ENCODE data around the gene MGME1. TPM values are rescaled to one million over a fixed set of nuclear protein-coding genes. Genes with fewer than 3 reads are reported as not detected.
A peak's percentile ranks its signal among the peaks of the same experiment; 100 is the strongest.

The MGME1 gene
- total and polyA plus RNA-seq, 2 of the 13 experiments (the other 11 are each of a cell fraction or from before 2014, with no cell fraction given), result 36.7 to 66.6 TPM

DNA sequence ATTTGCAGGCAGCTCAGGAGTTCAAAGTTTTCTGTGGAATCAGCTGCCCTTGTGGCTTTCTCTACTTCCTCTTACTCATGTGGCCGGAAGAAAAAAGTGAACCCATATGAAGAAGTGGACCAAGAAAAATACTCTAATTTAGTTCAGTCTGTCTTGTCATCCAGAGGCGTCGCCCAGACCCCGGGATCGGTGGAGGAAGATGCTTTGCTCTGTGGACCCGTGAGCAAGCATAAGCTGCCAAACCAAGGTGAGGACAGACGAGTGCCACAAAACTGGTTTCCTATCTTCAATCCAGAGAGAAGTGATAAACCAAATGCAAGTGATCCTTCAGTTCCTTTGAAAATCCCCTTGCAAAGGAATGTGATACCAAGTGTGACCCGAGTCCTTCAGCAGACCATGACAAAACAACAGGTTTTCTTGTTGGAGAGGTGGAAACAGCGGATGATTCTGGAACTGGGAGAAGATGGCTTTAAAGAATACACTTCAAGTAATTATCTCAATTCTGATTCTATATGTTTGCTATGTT is 1.1 kb downstream of the MGME1 start (continued):
- TF ChIP-seq, protein P1, sequence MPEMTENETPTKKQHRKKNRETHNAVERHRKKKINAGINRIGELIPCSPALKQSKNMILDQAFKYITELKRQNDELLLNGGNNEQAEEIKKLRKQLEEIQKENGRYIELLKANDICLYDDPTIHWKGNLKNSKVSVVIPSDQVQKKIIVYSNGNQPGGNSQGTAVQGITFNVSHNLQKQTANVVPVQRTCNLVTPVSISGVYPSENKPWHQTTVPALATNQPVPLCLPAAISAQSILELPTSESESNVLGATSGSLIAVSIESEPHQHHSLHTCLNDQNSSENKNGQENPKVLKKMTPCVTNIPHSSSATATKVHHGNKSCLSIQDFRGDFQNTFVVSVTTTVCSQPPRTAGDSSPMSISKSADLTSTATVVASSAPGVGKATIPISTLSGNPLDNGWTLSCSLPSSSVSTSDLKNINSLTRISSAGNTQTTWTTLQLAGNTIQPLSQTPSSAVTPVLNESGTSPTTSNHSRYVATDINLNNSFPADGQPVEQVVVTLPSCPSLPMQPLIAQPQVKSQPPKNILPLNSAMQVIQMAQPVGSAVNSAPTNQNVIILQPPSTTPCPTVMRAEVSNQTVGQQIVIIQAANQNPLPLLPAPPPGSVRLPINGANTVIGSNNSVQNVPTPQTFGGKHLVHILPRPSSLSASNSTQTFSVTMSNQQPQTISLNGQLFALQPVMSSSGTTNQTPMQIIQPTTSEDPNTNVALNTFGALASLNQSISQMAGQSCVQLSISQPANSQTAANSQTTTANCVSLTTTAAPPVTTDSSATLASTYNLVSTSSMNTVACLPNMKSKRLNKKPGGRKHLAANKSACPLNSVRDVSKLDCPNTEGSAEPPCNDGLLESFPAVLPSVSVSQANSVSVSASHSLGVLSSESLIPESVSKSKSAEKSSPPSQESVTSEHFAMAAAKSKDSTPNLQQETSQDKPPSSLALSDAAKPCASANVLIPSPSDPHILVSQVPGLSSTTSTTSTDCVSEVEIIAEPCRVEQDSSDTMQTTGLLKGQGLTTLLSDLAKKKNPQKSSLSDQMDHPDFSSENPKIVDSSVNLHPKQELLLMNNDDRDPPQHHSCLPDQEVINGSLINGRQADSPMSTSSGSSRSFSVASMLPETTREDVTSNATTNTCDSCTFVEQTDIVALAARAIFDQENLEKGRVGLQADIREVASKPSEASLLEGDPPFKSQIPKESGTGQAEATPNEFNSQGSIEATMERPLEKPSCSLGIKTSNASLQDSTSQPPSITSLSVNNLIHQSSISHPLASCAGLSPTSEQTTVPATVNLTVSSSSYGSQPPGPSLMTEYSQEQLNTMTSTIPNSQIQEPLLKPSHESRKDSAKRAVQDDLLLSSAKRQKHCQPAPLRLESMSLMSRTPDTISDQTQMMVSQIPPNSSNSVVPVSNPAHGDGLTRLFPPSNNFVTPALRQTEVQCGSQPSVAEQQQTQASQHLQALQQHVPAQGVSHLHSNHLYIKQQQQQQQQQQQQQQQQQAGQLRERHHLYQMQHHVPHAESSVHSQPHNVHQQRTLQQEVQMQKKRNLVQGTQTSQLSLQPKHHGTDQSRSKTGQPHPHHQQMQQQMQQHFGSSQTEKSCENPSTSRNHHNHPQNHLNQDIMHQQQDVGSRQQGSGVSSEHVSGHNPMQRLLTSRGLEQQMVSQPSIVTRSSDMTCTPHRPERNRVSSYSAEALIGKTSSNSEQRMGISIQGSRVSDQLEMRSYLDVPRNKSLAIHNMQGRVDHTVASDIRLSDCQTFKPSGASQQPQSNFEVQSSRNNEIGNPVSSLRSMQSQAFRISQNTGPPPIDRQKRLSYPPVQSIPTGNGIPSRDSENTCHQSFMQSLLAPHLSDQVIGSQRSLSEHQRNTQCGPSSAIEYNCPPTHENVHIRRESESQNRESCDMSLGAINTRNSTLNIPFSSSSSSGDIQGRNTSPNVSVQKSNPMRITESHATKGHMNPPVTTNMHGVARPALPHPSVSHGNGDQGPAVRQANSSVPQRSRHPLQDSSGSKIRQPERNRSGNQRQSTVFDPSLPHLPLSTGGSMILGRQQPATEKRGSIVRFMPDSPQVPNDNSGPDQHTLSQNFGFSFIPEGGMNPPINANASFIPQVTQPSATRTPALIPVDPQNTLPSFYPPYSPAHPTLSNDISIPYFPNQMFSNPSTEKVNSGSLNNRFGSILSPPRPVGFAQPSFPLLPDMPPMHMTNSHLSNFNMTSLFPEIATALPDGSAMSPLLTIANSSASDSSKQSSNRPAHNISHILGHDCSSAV (CRISPR knock-in tag; IDR thresholded peaks at IDR 0.05; ENCODE audit: borderline replicate concordance), result no peak
- no peak for TF ChIP-seq ZNF382 (CRISPR knock-in tag; IDR thresholded peaks at IDR 0.05; ENCODE audit: borderline replicate concordance)
- TF ChIP-seq HMG20A (CRISPR knock-in tag; IDR thresholded peaks at IDR 0.05; ENCODE audit: borderline replicate concordance), result no peak
- TF ChIP-seq SAP130 (CRISPR knock-in tag; IDR thresholded peaks at IDR 0.05; ENCODE audit: low read depth), result peak; percentile 85
- no peak for TF ChIP-seq ZNF329 (CRISPR knock-in tag; IDR thresholded peaks at IDR 0.05; ENCODE audit: low read depth)
- TF ChIP-seq POLR2G (IDR thresholded peaks at IDR 0.05; ENCODE audit: low read depth, low read length), result peak; percentile 64; the same call in 1 of the 2 replicates
- no peak for TF ChIP-seq ZNF746 (CRISPR knock-in tag; IDR thresholded peaks at IDR 0.05)
- no peak for TF ChIP-seq DNMT1 (CRISPR knock-in tag; IDR thresholded peaks at IDR 0.05)
- no peak for TF ChIP-seq ZFP41 (CRISPR knock-in tag; IDR thresholded peaks at IDR 0.05; ENCODE audit: borderline replicate concordance)
- TF ChIP-seq ZNF225 (CRISPR knock-in tag; IDR thresholded peaks at IDR 0.05), result no peak
- TF ChIP-seq SNAPC2 (CRISPR knock-in tag; IDR thresholded peaks at IDR 0.05), result no peak; the same call in 1 of the 2 replicates
- no peak for TF ChIP-seq ZNF562 (CRISPR knock-in tag; IDR thresholded peaks at IDR 0.05; ENCODE audit: borderline replicate concordance)
- TF ChIP-seq MLLT10 (CRISPR knock-in tag; IDR thresholded peaks at IDR 0.05), result peak; percentile 55; the same call in 1 of the 2 replicates
- TF ChIP-seq, protein P2, sequence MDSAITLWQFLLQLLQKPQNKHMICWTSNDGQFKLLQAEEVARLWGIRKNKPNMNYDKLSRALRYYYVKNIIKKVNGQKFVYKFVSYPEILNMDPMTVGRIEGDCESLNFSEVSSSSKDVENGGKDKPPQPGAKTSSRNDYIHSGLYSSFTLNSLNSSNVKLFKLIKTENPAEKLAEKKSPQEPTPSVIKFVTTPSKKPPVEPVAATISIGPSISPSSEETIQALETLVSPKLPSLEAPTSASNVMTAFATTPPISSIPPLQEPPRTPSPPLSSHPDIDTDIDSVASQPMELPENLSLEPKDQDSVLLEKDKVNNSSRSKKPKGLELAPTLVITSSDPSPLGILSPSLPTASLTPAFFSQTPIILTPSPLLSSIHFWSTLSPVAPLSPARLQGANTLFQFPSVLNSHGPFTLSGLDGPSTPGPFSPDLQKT (CRISPR knock-in tag; IDR thresholded peaks at IDR 0.05; ENCODE audit: borderline replicate concordance), result no peak
- TF ChIP-seq ZNF234 (CRISPR knock-in tag; conservative IDR thresholded peaks at IDR 0.05), result no peak
- TF ChIP-seq, protein P3, sequence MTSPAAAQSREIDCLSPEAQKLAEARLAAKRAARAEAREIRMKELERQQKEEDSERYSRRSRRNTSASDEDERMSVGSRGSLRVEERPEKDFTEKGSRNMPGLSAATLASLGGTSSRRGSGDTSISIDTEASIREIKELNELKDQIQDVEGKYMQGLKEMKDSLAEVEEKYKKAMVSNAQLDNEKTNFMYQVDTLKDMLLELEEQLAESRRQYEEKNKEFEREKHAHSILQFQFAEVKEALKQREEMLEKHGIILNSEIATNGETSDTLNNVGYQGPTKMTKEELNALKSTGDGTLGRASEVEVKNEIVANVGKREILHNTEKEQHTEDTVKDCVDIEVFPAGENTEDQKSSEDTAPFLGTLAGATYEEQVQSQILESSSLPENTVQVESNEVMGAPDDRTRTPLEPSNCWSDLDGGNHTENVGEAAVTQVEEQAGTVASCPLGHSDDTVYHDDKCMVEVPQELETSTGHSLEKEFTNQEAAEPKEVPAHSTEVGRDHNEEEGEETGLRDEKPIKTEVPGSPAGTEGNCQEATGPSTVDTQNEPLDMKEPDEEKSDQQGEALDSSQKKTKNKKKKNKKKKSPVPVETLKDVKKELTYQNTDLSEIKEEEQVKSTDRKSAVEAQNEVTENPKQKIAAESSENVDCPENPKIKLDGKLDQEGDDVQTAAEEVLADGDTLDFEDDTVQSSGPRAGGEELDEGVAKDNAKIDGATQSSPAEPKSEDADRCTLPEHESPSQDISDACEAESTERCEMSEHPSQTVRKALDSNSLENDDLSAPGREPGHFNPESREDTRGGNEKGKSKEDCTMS (CRISPR knock-in tag; conservative IDR thresholded peaks at IDR 0.05), result no peak
- TF ChIP-seq SMC3 (IDR thresholded peaks at IDR 0.05; ENCODE audit: low read length), result no peak
- TF ChIP-seq, protein P4, sequence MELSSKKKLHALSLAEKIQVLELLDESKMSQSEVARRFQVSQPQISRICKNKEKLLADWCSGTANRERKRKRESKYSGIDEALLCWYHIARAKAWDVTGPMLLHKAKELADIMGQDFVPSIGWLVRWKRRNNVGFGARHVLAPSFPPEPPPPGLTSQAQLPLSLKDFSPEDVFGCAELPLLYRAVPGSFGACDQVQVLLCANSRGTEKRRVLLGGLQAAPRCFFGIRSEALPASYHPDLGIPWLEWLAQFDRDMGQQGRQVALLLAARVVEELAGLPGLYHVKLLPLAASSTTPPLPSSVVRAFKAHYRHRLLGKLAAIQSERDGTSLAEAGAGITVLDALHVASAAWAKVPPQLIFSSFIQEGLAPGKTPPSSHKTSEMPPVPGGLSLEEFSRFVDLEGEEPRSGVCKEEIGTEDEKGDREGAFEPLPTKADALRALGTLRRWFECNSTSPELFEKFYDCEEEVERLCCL (CRISPR knock-in tag; IDR thresholded peaks at IDR 0.05; ENCODE audit: borderline replicate concordance), result no peak

Data from HepG2 (cell line).